Muscle of leg (tissue), 11 donors: ENCODE measurements around the gene SPATS2. TPM values are rescaled to one million over a fixed set of nuclear protein-coding genes. Genes with fewer than 3 reads are reported as not detected.
"Not testable (repeated sequence)": the region's sequence is repeated elsewhere in the genome, so short reads cannot be mapped to it uniquely, and the experiment has no call there.

Experiments used
- DNase-seq: peaks from one replicate; pipeline ENCODE4 v3.0.0; 2013
- H3K27ac ChIP-seq: one replicate; pipeline ENCODE4 v1.5.1; 2013; ENCODE audit warnings: mild to moderate bottlenecking, low read length, control low read depth
- H3K27me3 ChIP-seq: one replicate; pipeline ENCODE4 v1.6.1; 2013; ENCODE audit warnings: low read length; ENCODE audit not compliant: control insufficient read depth, insufficient read depth
- H3K36me3 ChIP-seq: one replicate; pipeline ENCODE4 v1.6.1; 2013; ENCODE audit warnings: low read length; ENCODE audit not compliant: control insufficient read depth, insufficient read depth
- H3K4me1 ChIP-seq: one replicate; pipeline ENCODE4 v1.6.1; 2013; ENCODE audit warnings: low read length; ENCODE audit not compliant: control insufficient read depth, insufficient read depth
- H3K4me3 ChIP-seq: one replicate; pipeline ENCODE4 v1.5.1; 2013; ENCODE audit warnings: low read length, control low read depth
- H3K9me3 ChIP-seq: replicated peaks from 2 replicates; pipeline ENCODE4 v1.6.1; 2013; ENCODE audit warnings: low read depth, low read length; ENCODE audit not compliant: control insufficient read depth
- WGBS: methylation state at CpG from one replicate; pipeline ENCODE4 v1.1.5; 2013; ENCODE audit warnings: missing lambda C conversion rate; ENCODE audit not compliant: insufficient coverage; 5-methylcytosine and 5-hydroxymethylcytosine counted together
- polyA plus RNA-seq, 8 donors: library from polyadenylated mRNA; unstranded; fragments of 120-200 nt; gene quantifications; one replicate each; pipeline versions ENCODE4 v1.2.1 to v1.2.3, GENCODE V29; 2013; ENCODE audit warnings: inconsistent platforms in 1 of 8, low replicate concordance in 1 of 8; ENCODE audit not compliant: insufficient read length in 8 of 8, insufficient read depth in 1 of 8
- total RNA-seq: library from RNA; stranded (reverse); fragments of 120-200 nt; gene quantifications from one replicate; pipeline ENCODE4 v1.2.4, GENCODE V29; 2013

Gene SPATS2
- total and polyA plus RNA-seq, 9 donors, result 18.8 to 42.1 (median 29.2) TPM

GRCh38 chr12:49505672-49506071 is 138.4 kb downstream of the SPATS2 start:
- DNase-seq, result no peak
- no peaks in the 10 kb centered on the region for H3K27me3 ChIP-seq
- H3K4me1 ChIP-seq, result no peaks in the 10 kb centered on the region
- peaks cover 23% of the 10 kb centered on the region for H3K36me3 ChIP-seq
- no peak overlapping the region for H3K27ac ChIP-seq
- no peak overlapping the region for H3K4me3 ChIP-seq
- no peaks in the 10 kb centered on the region for H3K9me3 ChIP-seq

GRCh38 chr12:49507139-49507538 is 139.9 kb downstream of the SPATS2 start:
- Histone ChIP-seq H3K36me3 (peaks cover 19% of the 10 kb centered on the region), H3K27ac (no peak overlapping the region), H3K9me3 (no peaks in the 10 kb centered on the region), H3K4me3 (no peak overlapping the region), H3K27me3 (no peaks in the 10 kb centered on the region), H3K4me1 (peaks cover 2% of the 10 kb centered on the region)
- no peak for DNase-seq
- 83% methylated on average over 3 of the region's 4 CpGs for WGBS

GRCh38 chr12:49509681-49510080 is 142.4 kb downstream of the SPATS2 start:
- not testable (repeated sequence) for H3K4me1 ChIP-seq, H3K4me3 ChIP-seq, H3K9me3 ChIP-seq, DNase-seq, H3K27ac ChIP-seq, H3K27me3 ChIP-seq
- WGBS, result 82% methylated on average over 7 of the region's 8 CpGs
- H3K36me3 ChIP-seq, result peaks cover 17% of the 10 kb centered on the region

- Histone ChIP-seq H3K27me3 (no peaks in the 10 kb centered on the region), H3K4me3 (no peak overlapping the region), H3K36me3 (peaks cover 14% of the 10 kb centered on the region), H3K4me1 (peaks cover 2% of the 10 kb centered on the region), H3K27ac (no peak overlapping the region), H3K9me3 (no peaks in the 10 kb centered on the region)
- no peak for DNase-seq
Observed at GRCh38 chr12:49511410-49511809, 144.1 kb downstream of the SPATS2 start.

- H3K9me3 ChIP-seq, result no peaks in the 10 kb centered on the region
- peaks cover 8% of the 10 kb centered on the region for H3K36me3 ChIP-seq
- H3K4me1 ChIP-seq, result peaks cover 2% of the 10 kb centered on the region
- H3K27ac ChIP-seq, result no peak overlapping the region
- no peaks in the 10 kb centered on the region for H3K27me3 ChIP-seq
- DNase-seq, result no peak
- H3K4me3 ChIP-seq, result no peak overlapping the region
- WGBS, result no CpG with 5 or more reads among the region's 1 CpG
Observed at GRCh38 chr12:49512546-49512945, 145.3 kb downstream of the SPATS2 start.

- WGBS, result no CpG with 5 or more reads among the region's 5 CpGs
- Histone ChIP-seq H3K4me3 (no peak overlapping the region), H3K4me1 (peaks cover 2% of the 10 kb centered on the region), H3K27ac (no peak overlapping the region), H3K27me3 (no peaks in the 10 kb centered on the region), H3K36me3 (peaks cover 7% of the 10 kb centered on the region), H3K9me3 (no peaks in the 10 kb centered on the region)
- no peak for DNase-seq
Observed at GRCh38 chr12:49515266-49515665, 148.0 kb downstream of the SPATS2 start.

- peaks cover 25% of the 10 kb centered on the region for H3K36me3 ChIP-seq
- H3K4me3 ChIP-seq, result no peak overlapping the region
- no peak for DNase-seq
- no peaks in the 10 kb centered on the region for H3K27me3 ChIP-seq
- no CpG with 5 or more reads among the region's 2 CpGs for WGBS
- no peaks in the 10 kb centered on the region for H3K9me3 ChIP-seq
- no peaks in the 10 kb centered on the region for H3K4me1 ChIP-seq
- H3K27ac ChIP-seq, result no peak overlapping the region
Observed at GRCh38 chr12:49518914-49519573, 151.8 kb downstream of the SPATS2 start.

- no peaks in the 10 kb centered on the region for H3K4me1 ChIP-seq
- WGBS, result 95% methylated on average over 5 of the region's 5 CpGs
- H3K9me3 ChIP-seq, result no peaks in the 10 kb centered on the region
- H3K27ac ChIP-seq, result no peak overlapping the region
- no peak for DNase-seq
- peaks cover 26% of the 10 kb centered on the region for H3K36me3 ChIP-seq
- no peaks in the 10 kb centered on the region for H3K27me3 ChIP-seq
- H3K4me3 ChIP-seq, result no peak overlapping the region
Observed at GRCh38 chr12:49519574-49519936, 152.3 kb downstream of the SPATS2 start.

GRCh38 chr12:49521389-49521788 is 154.1 kb downstream of the SPATS2 start:
- Histone ChIP-seq H3K4me1 (no peaks in the 10 kb centered on the region), H3K36me3 (peaks cover 39% of the 10 kb centered on the region), H3K4me3 (no peak overlapping the region), H3K9me3 (no peaks in the 10 kb centered on the region), H3K27ac (no peak overlapping the region), H3K27me3 (no peaks in the 10 kb centered on the region)
- no CpG with 5 or more reads among the region's 4 CpGs for WGBS
- DNase-seq, result no peak

- Histone ChIP-seq H3K36me3 (peaks cover 43% of the 10 kb centered on the region), H3K27ac (no peak overlapping the region)
Observed at GRCh38 chr12:49524660-49525324, 157.5 kb downstream of the SPATS2 start.

More at GRCh38 chr12:49524660-49525324, 157.5 kb downstream of the SPATS2 start:
- 93% methylated on average over 3 of the region's 6 CpGs for WGBS
- H3K4me3 ChIP-seq, result no peak overlapping the region
- H3K27me3 ChIP-seq, result no peaks in the 10 kb centered on the region
- no peaks in the 10 kb centered on the region for H3K9me3 ChIP-seq
- no peak for DNase-seq
- H3K4me1 ChIP-seq, result no peaks in the 10 kb centered on the region
